Stimulated activated CD8-positive, alpha-beta memory T cell treated with anti-CD3 and anti-CD28 coated beads, Interleukin-15, amount 100 ng/mL, for 4 hours (primary cell): Measurements from ENCODE around the gene HTT.

Source experiments
- DNase-seq, 2 donors: peaks; one replicate each; pipeline ENCODE4 v3.0.0-alpha.2; 2020; ENCODE audit warnings: low read depth in 2 of 2

HTT gene

DNA sequence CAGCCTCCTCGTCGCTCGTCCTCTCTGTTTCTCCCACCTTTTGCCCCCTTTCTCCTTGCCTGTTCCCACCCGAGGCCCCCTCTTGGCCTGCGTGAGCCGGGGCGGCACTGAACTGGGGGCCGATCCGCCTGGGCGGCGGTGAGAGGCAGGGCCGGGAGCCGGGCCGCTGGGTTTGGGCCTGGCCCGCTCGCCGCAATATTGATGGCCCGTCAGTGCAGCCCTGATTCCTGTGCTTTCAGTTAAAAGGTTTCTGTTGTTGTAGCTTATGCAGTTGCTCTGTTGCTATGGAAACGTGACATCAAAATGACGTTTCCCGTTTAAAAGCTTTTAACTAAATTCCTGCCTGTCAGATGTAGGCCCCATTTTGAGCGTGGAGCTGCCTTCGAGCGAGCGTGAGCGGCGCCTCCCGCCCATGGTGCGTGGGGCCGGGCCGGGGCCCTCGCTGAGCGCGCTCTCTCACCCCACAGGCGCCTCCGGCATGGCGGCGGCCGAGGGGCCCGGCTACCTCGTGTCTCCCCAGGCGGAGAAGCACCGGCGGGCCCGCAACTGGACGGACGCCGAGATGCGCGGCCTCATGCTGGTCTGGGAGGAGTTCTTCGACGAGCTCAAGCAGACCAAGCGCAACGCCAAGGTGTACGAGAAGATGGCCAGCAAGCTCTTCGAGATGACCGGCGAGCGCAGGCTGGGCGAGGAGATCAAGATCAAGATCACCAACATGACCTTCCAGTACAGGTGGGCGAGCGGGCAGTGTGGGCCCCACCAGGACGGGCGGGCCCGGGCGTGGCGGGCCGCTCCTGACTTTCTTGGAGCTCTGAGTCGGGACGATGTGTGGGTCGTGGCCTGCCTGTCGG lies 174.6 kb downstream of the HTT start, which contains the start of gene MSANTD1:
Gene MSANTD1 (plus strand): TSS at position 349 of the 851 bp plus-strand sequence. CDS start 64 bp downstream, at position 413.
- DNase-seq: no peak

DNA sequence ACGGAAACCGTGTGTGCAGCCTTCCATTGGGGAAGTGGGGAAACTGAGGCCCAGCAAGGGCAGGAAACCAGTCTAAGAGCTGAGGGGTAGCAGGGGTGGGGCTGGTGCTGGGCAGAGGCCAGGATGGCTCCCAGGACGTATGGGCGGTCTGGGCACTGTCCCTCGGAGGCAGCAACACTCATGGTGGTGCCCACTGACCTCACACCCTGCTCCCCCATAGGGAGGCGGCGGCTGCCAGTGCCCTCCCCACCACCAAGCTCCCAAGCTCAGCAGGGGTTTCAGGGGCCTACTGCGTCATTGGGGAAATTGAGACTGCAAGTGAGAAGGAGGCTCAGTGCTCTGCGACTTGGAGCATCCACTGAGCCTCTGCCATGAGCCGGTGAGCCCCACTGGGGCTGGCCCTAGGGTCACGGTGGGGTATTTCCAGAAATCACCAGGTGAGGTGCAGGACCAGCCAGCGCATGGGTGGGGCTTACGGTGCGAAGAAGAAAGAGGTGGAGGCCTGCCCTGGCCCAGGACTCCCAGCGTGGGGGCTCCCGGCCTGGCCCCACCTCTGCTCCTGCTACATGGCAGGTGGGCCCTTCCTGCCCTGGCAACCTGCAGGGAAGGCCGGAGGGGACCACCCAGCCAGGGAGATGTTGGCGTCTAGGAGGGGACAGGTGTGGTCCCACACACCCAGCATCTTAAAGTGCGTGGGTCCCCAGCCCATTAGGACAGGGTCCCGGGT lies 175.4 kb downstream of the HTT start:
- DNase-seq: no peak

GRCh38 chr4:3250438-3250955 lies 176.0 kb downstream of the HTT start:
- no peak for DNase-seq

- no peak for DNase-seq
Observed at GRCh38 chr4:3250956-3251690, 176.6 kb downstream of the HTT start.

GRCh38 chr4:3251691-3252479 lies 177.4 kb downstream of the HTT start:
- no peak for DNase-seq

DNA sequence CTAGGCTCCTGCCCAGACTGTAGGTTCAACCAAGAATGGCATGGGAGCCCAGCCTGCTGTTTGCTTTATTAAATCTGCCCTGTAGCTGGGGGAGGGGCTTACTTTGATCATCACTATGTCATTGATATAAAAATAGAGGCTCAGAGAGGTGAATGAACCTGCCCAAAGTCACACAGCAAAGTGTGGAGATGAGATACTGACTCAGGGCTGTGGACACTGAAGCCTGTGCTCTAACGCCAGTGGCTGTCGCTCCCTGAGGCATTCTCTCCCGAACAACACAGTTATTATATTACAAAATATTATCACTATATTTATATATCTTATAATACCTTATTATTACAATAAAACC lies 178.0 kb downstream of the HTT start:
- DNase-seq: no peak

DNA sequence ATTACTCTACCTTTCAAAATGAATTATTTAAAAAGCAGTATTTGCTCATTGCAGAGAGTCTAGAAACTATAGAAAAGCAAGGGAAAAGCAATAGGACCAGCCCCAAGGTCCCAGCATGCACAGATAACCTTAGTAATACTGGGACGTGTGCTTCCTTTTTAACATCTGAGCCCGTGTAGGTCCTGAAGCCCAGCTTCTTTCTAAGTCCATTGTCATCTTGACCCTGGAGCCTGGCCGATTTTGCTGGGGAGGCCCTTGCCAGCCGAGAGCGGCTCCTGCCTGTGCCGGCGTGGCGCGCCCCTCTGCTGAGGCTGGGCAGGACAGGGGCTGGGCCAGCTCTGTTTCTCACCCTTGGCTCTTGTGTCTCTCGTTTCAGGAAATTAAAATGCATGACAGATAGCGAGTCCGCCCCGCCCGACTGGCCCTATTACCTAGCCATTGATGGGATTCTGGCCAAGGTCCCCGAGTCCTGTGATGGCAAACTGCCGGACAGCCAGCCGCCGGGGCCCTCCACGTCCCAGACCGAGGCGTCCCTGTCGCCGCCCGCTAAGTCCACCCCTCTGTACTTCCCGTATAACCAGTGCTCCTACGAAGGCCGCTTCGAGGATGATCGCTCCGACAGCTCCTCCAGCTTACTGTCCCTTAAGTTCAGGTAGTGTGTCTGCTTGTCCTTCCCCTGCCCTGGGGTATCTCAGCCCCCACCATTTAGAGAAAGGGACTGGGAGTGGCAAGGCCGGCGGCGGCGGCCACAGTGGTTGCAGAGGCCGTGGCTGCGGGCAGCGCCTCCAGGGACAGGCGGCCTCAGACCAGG lies 178.6 kb downstream of the HTT start:
- no peak for DNase-seq

- no peak for DNase-seq
Observed at GRCh38 chr4:3253808-3254207, 179.3 kb downstream of the HTT start.

- no peak for DNase-seq
Observed at GRCh38 chr4:3254302-3255131, 180.0 kb downstream of the HTT start.

GRCh38 chr4:3255611-3256186 lies 181.2 kb downstream of the HTT start:
- no peak for DNase-seq

DNA sequence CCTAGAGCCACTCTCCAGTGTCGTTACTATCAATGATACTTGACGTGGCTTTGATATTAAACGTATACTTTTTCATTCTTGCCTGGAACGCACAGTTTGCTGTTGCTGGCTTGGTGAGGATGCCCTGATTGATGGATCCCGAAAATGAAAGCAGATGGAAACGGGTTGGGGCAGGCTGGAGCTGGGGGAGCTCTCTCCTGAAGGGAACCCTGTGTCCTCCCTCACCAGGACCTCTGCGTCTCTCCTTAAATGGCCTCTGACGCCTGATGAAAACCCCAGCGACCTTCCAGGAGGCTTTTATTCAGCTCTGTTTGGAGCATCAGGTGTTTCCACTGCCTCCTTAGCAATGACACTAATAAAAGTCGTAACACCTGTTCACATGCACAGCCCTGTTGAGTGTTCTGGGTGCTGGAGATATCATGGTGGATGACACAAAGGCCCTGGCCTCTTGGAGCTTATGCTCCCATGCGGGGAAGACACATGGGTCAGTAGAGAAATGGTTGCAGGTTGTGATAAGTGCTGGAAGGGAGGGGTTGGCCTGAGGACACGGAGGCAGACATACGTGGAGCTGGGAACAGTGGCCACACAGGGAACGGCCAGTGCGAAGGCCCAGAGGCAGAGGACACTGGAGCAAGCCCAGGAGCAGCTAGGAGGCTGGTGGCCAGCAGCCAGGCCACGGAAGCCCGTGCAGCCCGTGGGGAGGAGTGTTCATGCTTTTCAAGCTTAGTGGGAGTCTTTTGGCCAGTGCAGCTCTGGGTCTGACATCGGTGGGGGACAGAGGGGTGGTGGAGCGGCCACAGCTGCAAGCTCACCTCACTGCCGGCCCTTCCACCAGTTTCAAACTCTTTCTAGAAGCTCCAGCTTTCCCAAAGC lies 182.0 kb downstream of the HTT start:
- no peak for DNase-seq

GRCh38 chr4:3257103-3257555 lies 182.6 kb downstream of the HTT start:
- DNase-seq: no peak

- no peak for DNase-seq
Observed at GRCh38 chr4:3257556-3258482, 183.3 kb downstream of the HTT start.

GRCh38 chr4:3261411-3262207 lies 187.1 kb downstream of the HTT start:
- DNase-seq: no peak

DNA sequence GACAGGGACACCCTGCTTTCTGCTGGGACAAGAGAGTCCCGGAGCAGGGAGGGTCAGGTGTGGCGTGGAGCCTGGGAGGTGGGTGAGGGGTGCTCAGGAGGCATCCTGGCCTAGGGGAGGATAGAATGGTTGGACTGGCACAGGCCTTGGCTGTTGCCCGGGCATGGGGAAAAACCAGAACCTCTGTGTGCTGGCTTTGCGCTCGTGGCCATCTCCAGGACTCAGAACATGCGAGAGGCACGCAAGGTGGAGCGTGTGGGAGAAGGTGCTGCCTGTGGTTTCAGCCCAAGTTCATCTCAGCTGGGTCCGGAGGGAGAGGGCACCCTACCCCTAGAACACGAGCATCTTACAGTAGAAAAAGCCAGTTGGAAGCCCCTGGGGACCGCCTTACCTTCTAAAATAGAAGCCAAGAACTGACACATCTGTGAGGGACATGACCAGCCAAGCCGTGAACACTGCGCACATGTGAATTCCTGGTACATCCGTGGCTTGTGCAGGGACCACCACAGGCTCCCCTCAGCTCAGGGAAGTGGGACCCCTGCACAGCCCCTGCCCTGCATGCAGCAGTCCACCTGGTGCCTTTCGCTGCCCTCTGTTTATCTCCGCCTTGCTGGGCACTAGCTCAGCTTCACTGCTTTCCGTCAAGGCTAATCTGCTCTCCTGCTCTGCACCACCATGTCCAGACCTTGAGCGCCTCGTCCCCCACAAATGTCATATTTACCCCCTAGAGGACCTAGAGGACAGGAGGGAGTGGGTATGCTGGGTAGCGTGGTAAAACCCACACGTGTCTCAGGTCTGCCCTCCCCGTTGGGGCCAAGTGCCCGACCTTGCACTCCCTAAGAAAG lies 187.9 kb downstream of the HTT start:
- DNase-seq: no peak
